Measurements from ENCODE around the gene TMEM108. TPM values are rescaled to one million over a fixed set of nuclear protein-coding genes. Genes with fewer than 3 reads are reported as not detected.

The TMEM108 gene
- total RNA-seq, 4 donors from 2014 or later: 0.54 to 2.9 (median 1.4) TPM

- 44 to 53% methylated on average over 4 of the region's 4 CpGs for WGBS, 2 donors
- TF ChIP-seq CTCF (IDR thresholded peaks at IDR 0.05) (no peak), POLR2A (IDR thresholded peaks at IDR 0.05) (no peak)
- no peak overlapping the region for H3K4me3 ChIP-seq (ENCODE audit: low read depth, poor library complexity, severe bottlenecking)
- intact Hi-C loops (cut with DNase I; ENCODE audit: low total_unique reads): no loop called here
- no peak for DNase-seq (ENCODE audit: low spot score in 2 of 2)
These were observed 246.0 kb downstream of the TMEM108 start for GRCh38 chr3:133283958-133284807.

- H3K4me3 ChIP-seq (ENCODE audit: low read depth, poor library complexity, severe bottlenecking): no peak overlapping the region
- no peak for TF ChIP-seq CTCF (IDR thresholded peaks at IDR 0.05)
- intact Hi-C loops (cut with DNase I; ENCODE audit: low total_unique reads): no loop called here
- no peak for DNase-seq (ENCODE audit: low spot score in 2 of 2)
- 83 to 85% methylated on average over 3 of the region's 3 CpGs for WGBS, 2 donors
These were observed 251.1 kb downstream of the TMEM108 start for GRCh38 chr3:133289322-133289721.

- H3K4me3 ChIP-seq (ENCODE audit: low read depth, poor library complexity, severe bottlenecking): no peak overlapping the region
- TF ChIP-seq CTCF (IDR thresholded peaks at IDR 0.05) (no peak), POLR2A (IDR thresholded peaks at IDR 0.05) (no peak)
- DNase-seq (ENCODE audit: low spot score in 2 of 2): no peak
- intact Hi-C loops (cut with DNase I; ENCODE audit: low total_unique reads): no loop called here
- WGBS, 2 donors: 25 to 46% methylated on average over 3 of the region's 3 CpGs
These were observed 254.1 kb downstream of the TMEM108 start for GRCh38 chr3:133292296-133292695.

- 45 to 57% methylated on average over 4 of the region's 4 CpGs for WGBS, 2 donors
- no peak for TF ChIP-seq POLR2A (IDR thresholded peaks at IDR 0.05)
- no peak for TF ChIP-seq CTCF (IDR thresholded peaks at IDR 0.05)
- intact Hi-C loops (cut with DNase I; ENCODE audit: low total_unique reads): no loop called here
- no peak overlapping the region for H3K4me3 ChIP-seq (ENCODE audit: low read depth, poor library complexity, severe bottlenecking)
- DNase-seq (ENCODE audit: low spot score in 2 of 2): no peak
These were observed 255.4 kb downstream of the TMEM108 start for GRCh38 chr3:133293397-133294110.

GRCh38 chr3:133294253-133294652, 256.1 kb downstream of the TMEM108 start:
- intact Hi-C loops (cut with DNase I; ENCODE audit: low total_unique reads): no loop called here
- DNase-seq (ENCODE audit: low spot score in 2 of 2): no peak
- WGBS, 2 donors: 77 to 86% methylated on average over 1 of the region's 1 CpG
- no peak overlapping the region for H3K4me3 ChIP-seq (ENCODE audit: low read depth, poor library complexity, severe bottlenecking)
- TF ChIP-seq POLR2A (IDR thresholded peaks at IDR 0.05): no peak
- TF ChIP-seq CTCF (IDR thresholded peaks at IDR 0.05): no peak

All from lower leg skin (tissue), 4 donors.